CD4-positive, CD25-positive, alpha-beta regulatory T cell (primary cell): ENCODE measurements around the gene KCNJ11. TPM values are rescaled to one million over a fixed set of nuclear protein-coding genes. Genes with fewer than 3 reads are reported as not detected.

Experiments
- ATAC-seq, 2 donors: fragments of 150-1000 bp; cut with Tn5 transposase; one replicate each; pipeline ENCODE4 v1.10.0; 2021; ENCODE audit warnings: low read depth in 2 of 2, moderate number of reproducible peaks in 2 of 2, moderate library complexity in 1 of 2
- DNase-seq, 3 donors: peaks; one replicate each; pipeline versions ENCODE4 v3.0.0 to v3.0.0-alpha.2; 2012 to 2022; ENCODE audit warnings: mixed read lengths in 1 of 3
- H3K27ac ChIP-seq: one replicate; pipeline ENCODE4 v1.7.0; 2013; ENCODE audit warnings: mild to moderate bottlenecking, low read length; ENCODE audit not compliant: insufficient read depth, poor library complexity, severe bottlenecking
- H3K27me3 ChIP-seq: one replicate; pipeline ENCODE4 v1.7.0; 2013; ENCODE audit warnings: low read length; ENCODE audit not compliant: control insufficient read depth, insufficient read depth
- H3K36me3 ChIP-seq: one replicate; pipeline ENCODE4 v1.7.0; 2013; ENCODE audit warnings: mild to moderate bottlenecking, low read length, moderate library complexity; ENCODE audit not compliant: control insufficient read depth, insufficient read depth
- H3K4me1 ChIP-seq: 2 replicates; pipeline ENCODE4 v1.7.0; 2013; ENCODE audit warnings: mild to moderate bottlenecking, low read length; ENCODE audit not compliant: insufficient read depth, control insufficient read depth, poor library complexity, severe bottlenecking
- H3K4me3 ChIP-seq: one replicate; pipeline ENCODE4 v1.7.0; 2013; ENCODE audit warnings: low read depth, mild to moderate bottlenecking, low read length, moderate library complexity
- H3K9me3 ChIP-seq, 2 experiments: 1 replicate in 1 of 2; 2 replicates in 1 of 2; pipeline ENCODE4 v1.7.0; 2013; ENCODE audit warnings: low read length in 2 of 2, mild to moderate bottlenecking in 1 of 2, moderate library complexity in 1 of 2; ENCODE audit not compliant: control insufficient read depth in 2 of 2
- H3K27ac Mint-ChIP-seq, 3 donors: one replicate each; pipeline ENCODE4 v1.8.0; 2020 to 2022; ENCODE audit warnings: mild to moderate bottlenecking in 3 of 3, mixed read lengths in 3 of 3, moderate library complexity in 2 of 3
- H3K27me3 Mint-ChIP-seq: one replicate; pipeline ENCODE4 v1.8.0; 2022; ENCODE audit warnings: mild to moderate bottlenecking, mixed read lengths
- H3K36me3 Mint-ChIP-seq: one replicate; pipeline ENCODE4 v1.8.0; 2020; ENCODE audit warnings: mixed read lengths
- H3K4me1 Mint-ChIP-seq, 4 donors: one replicate each; pipeline ENCODE4 v1.8.0; 2020 to 2022; ENCODE audit warnings: mixed read lengths in 4 of 4, mild to moderate bottlenecking in 1 of 4
- H3K4me3 Mint-ChIP-seq, 4 donors: one replicate each; pipeline ENCODE4 v1.8.0; 2020 to 2022; ENCODE audit warnings: mild to moderate bottlenecking in 4 of 4, mixed read lengths in 4 of 4, moderate library complexity in 3 of 4
- H3K9me3 Mint-ChIP-seq, 7 donors: one replicate each; pipeline ENCODE4 v1.8.0; 2020 to 2022; ENCODE audit warnings: mixed read lengths in 7 of 7, mild to moderate bottlenecking in 3 of 7, moderate library complexity in 2 of 7
- polyA plus RNA-seq, 4 donors: library from polyadenylated mRNA; unstranded; fragments of 300-500 nt; fragmentation: Illumina TruSeq; gene quantifications; one replicate each; pipeline ENCODE4 v1.2.3, GENCODE V29; 2021
- total RNA-seq: library from RNA; stranded (reverse); gene quantifications from one replicate; pipeline ENCODE4 v1.2.3, GENCODE V29; 2022

Gene KCNJ11
- total and polyA plus RNA-seq, 5 donors from 2014 or later: not detected

DNA sequence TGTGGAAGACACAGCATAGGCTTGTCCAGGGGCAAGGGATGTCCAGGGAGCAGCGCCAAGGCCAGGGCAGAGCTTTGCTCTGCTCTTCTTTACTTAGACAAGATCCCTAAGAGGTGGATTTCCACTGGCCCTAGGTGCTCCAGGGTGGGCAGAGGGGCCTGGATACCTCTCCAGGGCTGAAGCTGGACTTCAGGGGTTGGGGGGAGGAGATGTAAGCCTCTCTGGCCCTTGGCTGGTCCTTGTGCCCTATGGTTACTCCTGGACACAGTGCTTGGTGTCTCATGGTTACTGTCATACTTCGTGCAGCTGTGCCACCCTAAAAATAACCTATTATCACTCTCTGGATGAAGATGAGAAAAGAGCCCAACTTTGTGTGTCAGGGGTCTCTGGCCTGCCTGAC lies 12.9 kb upstream of the KCNJ11 start:
- H3K36me3 Mint-ChIP-seq: no peaks in the 10 kb centered on the region
- no peaks in the 10 kb centered on the region for H3K36me3 ChIP-seq
- ATAC-seq (no peak), DNase-seq (no peak)
- no peaks in the 10 kb centered on the region for H3K4me1 Mint-ChIP-seq
- H3K4me3 Mint-ChIP-seq: no peak overlapping the region
- no peaks in the 10 kb centered on the region for H3K27me3 ChIP-seq
- no peaks in the 10 kb centered on the region for H3K27me3 Mint-ChIP-seq
- H3K9me3 Mint-ChIP-seq: peaks cover 0 to 2% (median 0%) of the 10 kb centered on the region in 7 donors
- no peak overlapping the region for H3K27ac ChIP-seq
- H3K4me3 ChIP-seq: no peak overlapping the region
- H3K9me3 ChIP-seq: no peaks in the 10 kb centered on the region
- H3K27ac Mint-ChIP-seq: peak overlapping the region in 1 of 3 donors; percentile 44
- no peaks in the 10 kb centered on the region for H3K4me1 ChIP-seq

DNA sequence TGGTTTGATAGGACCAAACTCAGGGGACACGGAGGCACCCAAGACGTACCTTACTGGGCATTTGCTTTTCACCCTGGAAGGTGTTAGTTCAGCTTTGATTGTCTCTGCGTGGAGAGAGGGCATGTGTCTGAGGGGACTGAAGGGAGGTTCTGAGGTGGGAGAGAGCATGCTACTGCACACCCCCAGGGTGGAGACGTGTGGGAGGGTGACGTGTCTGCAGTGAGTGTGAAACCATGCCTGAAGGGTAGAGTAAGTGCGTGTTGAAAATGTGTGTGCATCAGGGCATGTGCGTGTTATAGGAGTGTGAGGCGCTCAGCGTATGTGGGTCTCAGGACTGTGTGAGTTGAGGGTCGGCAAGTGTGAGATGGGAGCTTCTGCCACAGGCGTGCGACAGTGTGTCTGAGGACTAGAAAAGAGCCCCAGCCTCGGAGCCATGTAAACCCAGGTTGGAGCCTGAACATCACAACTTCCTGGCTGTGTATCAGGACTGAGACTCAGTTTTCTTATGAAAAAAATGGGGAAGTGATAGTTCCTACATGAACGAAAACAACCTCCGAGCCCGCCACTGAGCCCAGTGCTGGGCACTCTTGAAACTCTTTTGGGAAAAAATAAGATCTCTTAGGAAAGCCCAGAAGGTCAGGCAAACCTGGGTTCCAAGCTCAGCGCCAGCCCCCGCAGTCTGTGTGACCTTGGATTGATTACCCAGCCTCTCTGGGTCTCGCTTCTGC lies 11.8 kb upstream of the KCNJ11 start:
- Histone ChIP-seq H3K36me3 (no peaks in the 10 kb centered on the region), H3K27me3 (no peaks in the 10 kb centered on the region), H3K4me3 (no peak overlapping the region), H3K4me1 (no peaks in the 10 kb centered on the region), H3K27ac (no peak overlapping the region), H3K9me3 (no peaks in the 10 kb centered on the region)
- Mint-ChIP-seq H3K36me3 (no peaks in the 10 kb centered on the region), H3K27ac (peak overlapping the region in 1 of 3 donors; percentile 44), H3K4me3 (peak overlapping the region in 1 of 4 donors; percentile 67), H3K27me3 (no peaks in the 10 kb centered on the region), H3K9me3 (peaks cover 0 to 2% (median 0%) of the 10 kb centered on the region in 7 donors), H3K4me1 (no peaks in the 10 kb centered on the region)
- ATAC-seq: peak in 1 of 2 donors; percentile 31
- no peak for DNase-seq

DNA sequence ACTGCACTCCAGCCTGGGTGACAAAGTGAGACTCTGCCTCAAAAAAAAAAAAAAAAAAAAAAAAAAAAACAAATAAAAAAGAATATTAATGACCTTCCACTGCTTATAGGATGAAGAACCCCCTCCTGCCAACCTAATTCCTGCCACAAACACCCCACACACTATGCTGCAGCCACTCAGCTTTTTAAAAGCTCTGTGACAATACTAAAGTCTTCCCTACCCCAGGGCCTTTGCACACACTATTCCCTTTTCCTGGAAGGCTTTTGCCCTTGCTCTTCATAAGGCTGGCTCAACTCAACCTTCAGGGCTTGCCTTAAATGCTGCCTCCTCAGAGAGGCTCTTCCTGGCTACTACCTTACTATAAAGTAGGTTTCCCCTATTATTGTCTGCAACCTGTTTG lies 10.8 kb upstream of the KCNJ11 start:
- H3K4me1 ChIP-seq: no peaks in the 10 kb centered on the region
- no peaks in the 10 kb centered on the region for H3K36me3 Mint-ChIP-seq
- H3K4me1 Mint-ChIP-seq: no peaks in the 10 kb centered on the region
- DNase-seq: no peak
- no peak for ATAC-seq
- peak overlapping the region in 1 of 3 donors; percentile 60 for H3K27ac Mint-ChIP-seq
- H3K27me3 ChIP-seq: no peaks in the 10 kb centered on the region
- H3K9me3 ChIP-seq: no peaks in the 10 kb centered on the region
- H3K27me3 Mint-ChIP-seq: no peaks in the 10 kb centered on the region
- no peak overlapping the region for H3K4me3 ChIP-seq
- no peak overlapping the region for H3K27ac ChIP-seq
- no peaks in the 10 kb centered on the region for H3K36me3 ChIP-seq
- no peak overlapping the region for H3K4me3 Mint-ChIP-seq
- H3K9me3 Mint-ChIP-seq: peaks cover 0 to 2% (median 0%) of the 10 kb centered on the region in 7 donors

DNA sequence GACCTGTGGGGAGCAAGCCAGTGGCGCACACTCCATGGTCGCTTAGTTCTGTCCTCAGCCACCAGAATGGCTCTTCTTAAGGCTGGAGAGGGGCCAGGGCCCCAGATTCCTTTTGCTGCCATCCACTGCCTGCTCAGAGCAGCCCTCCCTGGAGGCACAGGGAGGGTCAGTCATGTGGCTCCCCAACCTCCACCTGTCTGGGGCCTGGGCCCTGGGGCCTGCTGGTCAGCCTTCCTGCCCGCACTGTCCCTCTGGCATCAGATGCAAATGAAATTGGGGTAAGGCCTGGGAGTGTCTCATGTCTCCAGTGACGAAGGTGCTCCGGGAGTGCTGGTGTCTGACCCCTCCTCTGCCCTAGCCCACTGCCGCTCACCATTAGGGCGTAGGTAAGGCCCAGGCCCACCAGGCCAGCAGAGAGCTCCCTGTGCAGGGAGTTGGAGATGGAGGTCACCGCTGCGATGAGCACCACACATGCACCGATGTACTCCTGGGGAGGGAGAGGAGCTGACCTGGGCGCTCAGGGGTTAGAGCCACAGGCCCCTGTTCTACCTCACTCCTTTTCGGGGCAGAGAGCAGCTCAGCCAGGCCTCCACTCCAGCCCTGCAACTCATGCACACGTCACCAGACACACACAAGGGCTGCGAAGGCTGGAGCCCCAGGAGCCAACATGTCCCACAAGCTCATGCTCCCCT lies 9.0 kb upstream of the KCNJ11 start:
- Histone ChIP-seq H3K4me3 (no peak overlapping the region), H3K27me3 (no peaks in the 10 kb centered on the region), H3K36me3 (no peaks in the 10 kb centered on the region), H3K9me3 (no peaks in the 10 kb centered on the region), H3K27ac (no peak overlapping the region), H3K4me1 (no peaks in the 10 kb centered on the region)
- no peaks in the 10 kb centered on the region for H3K36me3 Mint-ChIP-seq
- H3K4me1 Mint-ChIP-seq: no peaks in the 10 kb centered on the region
- no peak overlapping the region for H3K27ac Mint-ChIP-seq
- DNase-seq: no peak
- no peak overlapping the region for H3K4me3 Mint-ChIP-seq
- no peaks in the 10 kb centered on the region for H3K27me3 Mint-ChIP-seq
- peaks cover 0 to 2% (median 0%) of the 10 kb centered on the region in 7 donors for H3K9me3 Mint-ChIP-seq
- ATAC-seq: no peak

DNA sequence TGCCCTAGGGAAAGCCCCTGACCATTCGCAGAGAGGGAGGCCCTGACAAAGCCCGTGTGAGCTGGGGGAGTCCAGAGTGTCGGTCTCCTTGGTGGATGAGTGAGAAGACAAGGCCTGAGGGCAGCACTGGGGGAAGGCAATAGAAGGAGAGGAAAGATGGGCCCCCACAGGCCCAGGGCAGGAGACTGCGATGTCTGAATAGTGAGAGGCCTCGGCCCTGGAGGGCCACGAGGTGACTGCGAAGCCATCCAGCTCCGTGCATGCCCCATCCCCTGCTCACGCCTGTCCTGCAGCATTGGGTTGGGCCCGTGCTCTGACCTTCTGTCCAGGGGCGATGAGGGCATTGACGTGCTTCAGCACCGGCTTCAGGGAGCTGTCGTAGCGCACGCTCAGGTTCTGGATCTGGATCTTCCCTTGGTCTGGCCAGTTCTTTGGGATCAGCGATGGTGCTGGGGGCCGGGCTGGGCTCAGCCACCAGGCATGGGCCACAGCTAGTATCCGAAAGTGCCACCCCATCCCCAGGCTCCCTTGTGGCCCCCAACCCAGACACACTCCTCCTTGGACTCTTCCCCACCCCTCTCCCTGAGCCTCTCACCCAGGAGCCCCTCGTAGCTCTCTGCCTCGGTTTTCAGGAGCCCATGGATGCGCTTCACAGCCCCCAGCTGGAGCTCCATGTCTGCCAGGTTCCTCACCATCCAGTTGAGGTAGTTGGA lies 8.3 kb upstream of the KCNJ11 start:
- peaks cover 0 to 2% (median 0%) of the 10 kb centered on the region in 7 donors for H3K9me3 Mint-ChIP-seq
- no peak for ATAC-seq

DNA sequence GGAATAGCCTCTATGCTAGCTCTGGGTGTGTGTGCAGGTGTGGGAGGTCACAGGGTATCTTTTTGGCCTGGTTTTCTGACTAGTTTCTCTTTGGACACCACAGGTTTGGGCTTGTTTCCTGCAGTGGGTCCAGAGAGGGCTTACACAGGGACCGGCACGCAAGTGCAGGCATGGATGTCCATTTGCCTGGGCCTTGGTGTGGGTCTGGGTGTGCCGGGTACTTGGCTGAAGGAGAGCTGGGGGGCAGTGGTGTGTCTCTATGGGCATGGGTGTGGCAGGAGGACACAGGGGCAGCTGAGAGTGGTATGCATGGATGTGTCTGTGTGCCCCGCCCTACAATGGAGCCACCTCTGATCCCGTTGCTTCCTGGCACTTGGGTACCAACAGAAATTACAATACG lies 7.5 kb upstream of the KCNJ11 start:
- Mint-ChIP-seq H3K4me1 (no peaks in the 10 kb centered on the region), H3K36me3 (no peaks in the 10 kb centered on the region), H3K27me3 (peaks cover 7% of the 10 kb centered on the region), H3K4me3 (no peak overlapping the region), H3K27ac (no peak overlapping the region), H3K9me3 (peaks cover 0 to 2% (median 0%) of the 10 kb centered on the region in 7 donors)
- H3K9me3 ChIP-seq: no peaks in the 10 kb centered on the region
- DNase-seq (no peak), ATAC-seq (no peak)
- H3K27ac ChIP-seq: no peak overlapping the region
- no peaks in the 10 kb centered on the region for H3K36me3 ChIP-seq
- no peaks in the 10 kb centered on the region for H3K27me3 ChIP-seq
- H3K4me3 ChIP-seq: no peak overlapping the region
- no peaks in the 10 kb centered on the region for H3K4me1 ChIP-seq

More for the DNA sequence above, 8.3 kb upstream of the KCNJ11 start:
- Mint-ChIP-seq H3K36me3 (no peaks in the 10 kb centered on the region), H3K27ac (no peak overlapping the region), H3K27me3 (no peaks in the 10 kb centered on the region), H3K4me1 (no peaks in the 10 kb centered on the region), H3K4me3 (no peak overlapping the region)
- Histone ChIP-seq H3K9me3 (no peaks in the 10 kb centered on the region), H3K27ac (no peak overlapping the region), H3K36me3 (no peaks in the 10 kb centered on the region), H3K4me1 (no peaks in the 10 kb centered on the region), H3K4me3 (no peak overlapping the region), H3K27me3 (no peaks in the 10 kb centered on the region)
- DNase-seq: no peak

DNA sequence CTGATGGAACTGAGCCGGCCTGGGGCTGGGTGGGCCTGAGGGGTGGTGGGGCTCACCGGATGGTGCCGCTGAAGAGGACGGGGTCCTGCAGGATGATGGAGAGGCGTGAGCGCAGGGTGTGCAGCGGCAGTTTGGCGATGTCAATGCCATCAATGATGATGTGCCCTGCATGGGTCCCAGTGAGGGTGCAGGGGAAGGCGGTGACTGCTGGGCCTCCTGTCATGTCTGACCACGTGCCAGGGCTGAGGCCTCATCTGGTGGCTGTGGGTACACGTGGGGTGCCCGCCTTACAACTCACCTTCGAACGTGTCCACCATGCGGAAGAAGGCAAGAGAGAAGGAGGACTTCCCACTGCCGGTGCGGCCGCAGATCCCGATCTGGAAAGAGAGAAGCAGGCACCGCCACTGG lies 7.1 kb upstream of the KCNJ11 start:
- peaks cover 9% of the 10 kb centered on the region for H3K27me3 Mint-ChIP-seq
- H3K4me3 ChIP-seq: no peak overlapping the region

More for the DNA sequence above, 7.1 kb upstream of the KCNJ11 start:
- Histone ChIP-seq H3K27me3 (no peaks in the 10 kb centered on the region), H3K9me3 (no peaks in the 10 kb centered on the region), H3K27ac (no peak overlapping the region), H3K4me1 (no peaks in the 10 kb centered on the region), H3K36me3 (no peaks in the 10 kb centered on the region)
- ATAC-seq (no peak), DNase-seq (no peak)
- Mint-ChIP-seq H3K9me3 (peaks cover 0 to 2% (median 0%) of the 10 kb centered on the region in 7 donors), H3K4me3 (no peak overlapping the region), H3K36me3 (no peaks in the 10 kb centered on the region), H3K27ac (no peak overlapping the region), H3K4me1 (no peaks in the 10 kb centered on the region)
